HCT116 (cell line): ENCODE measurements around the gene XYLT2. TPM values are rescaled to one million over a fixed set of nuclear protein-coding genes. Genes with fewer than 3 reads are reported as not detected.

Experiments
- ATAC-seq: fragments of 200-7000 bp; cut with Tn5 transposase; 2 replicates; pipeline ENCODE4 v1.9.1; 2020; ENCODE audit warnings: mild to moderate bottlenecking, moderate library complexity
- BruUV-seq: library from RNA; stranded (reverse); fragments of 400-500 nt; replicated peaks from 2 replicates; lab custom pipeline; 2021; lab: Mats Ljungman, UMichigan
- CTCF ChIA-PET: fragments of 300-600 bp; sonication (Branson Sonifier 250); formaldehyde crosslinking; loops from one replicate; lab custom pipeline; 2021; ENCODE audit warnings: antibody characterized with exemption; lab: Charles Lee
- POLR2A ChIA-PET: fragments of 300-600, 350-600 bp; sonication (Branson Sonifier 250); formaldehyde crosslinking; loops from one replicate; lab custom pipeline; 2021; ENCODE audit warnings: antibody characterized with exemption; lab: Charles Lee
- RAD21 ChIA-PET, 2 experiments: fragments of 300-600 bp; sonication (Branson Sonifier 250); formaldehyde crosslinking; loops; one replicate each; lab custom pipeline; 2023; ENCODE audit warnings: low total read pairs in 2 of 2; ENCODE audit not compliant: uncharacterized antibody in 2 of 2, unreplicated experiment in 2 of 2, low non-redundant PET in 1 of 2; lab: Charles Lee
- DNase-seq: peaks from one replicate; pipeline ENCODE4 v3.0.0-alpha.2; 2010; ENCODE audit warnings: low read depth, low spot score
- H2AFZ ChIP-seq: fragments of 200-600 bp; shearing (Covaris generic), sonication (generic); 2 replicates; pipeline ENCODE4 v1.6.1; 2017; ENCODE audit warnings: low read depth, mixed run types, mixed read lengths, antibody characterized with exemption, low read length; ENCODE audit not compliant: poor library complexity, severe bottlenecking
- H3K27ac ChIP-seq: 2 replicates; pipeline ENCODE4 v1.5.1; 2012; ENCODE audit warnings: low read depth, low read length
- H3K27me3 ChIP-seq: fragments of 200-600 bp; sonication (generic); 2 replicates; pipeline ENCODE4 v1.6.1; 2016; ENCODE audit warnings: mixed run types, low read length, mixed read lengths; ENCODE audit not compliant: insufficient read depth
- H3K36me3 ChIP-seq, 2 experiments: fragments of 200-500 bp in 1 of 2; fragments of 200-600 bp in 1 of 2; sonication (Bioruptor generic) in 1 of 2; sonication (generic) in 1 of 2; 2 replicates each; pipeline versions ENCODE4 v1.5.1 to v1.6.1; 2014 to 2016; ENCODE audit warnings: low read length in 2 of 2, inconsistent platforms in 1 of 2, mixed read lengths in 1 of 2, mixed run types in 1 of 2; ENCODE audit not compliant: insufficient read depth in 2 of 2, control insufficient read depth in 1 of 2
- H3K4me1 ChIP-seq, 2 experiments: fragments of 200-600 bp in 1 of 2; sonication (generic) in 1 of 2; 2 replicates each; pipeline versions ENCODE4 v1.5.1 to v1.6.1; 2012 to 2017; ENCODE audit warnings: low read length in 2 of 2, inconsistent platforms in 1 of 2, mild to moderate bottlenecking in 1 of 2, mixed read lengths in 1 of 2, mixed run types in 1 of 2, moderate library complexity in 1 of 2; ENCODE audit not compliant: insufficient read depth in 2 of 2, control insufficient read depth in 1 of 2
- H3K4me2 ChIP-seq: fragments of 200-600 bp; sonication (generic); 2 replicates; pipeline ENCODE4 v1.6.1; 2017; ENCODE audit warnings: mixed run types, low read length, mixed read lengths
- H3K4me3 ChIP-seq, 2 experiments: fragments of 200-600 bp in 1 of 2; sonication (generic) in 1 of 2; replicated peaks in 1 of 2; 2 replicates each; pipeline ENCODE4 v1.5.1; 2011 to 2016; ENCODE audit warnings: low read length in 2 of 2, control low read depth in 1 of 2, low read depth in 1 of 2, mild to moderate bottlenecking in 1 of 2, mixed read lengths in 1 of 2, mixed run types in 1 of 2
- H3K79me2 ChIP-seq: fragments of 200-600 bp; sonication (generic); 2 replicates; pipeline ENCODE4 v1.6.1; 2017; ENCODE audit warnings: mild to moderate bottlenecking, mixed run types, low read length, moderate library complexity, mixed read lengths; ENCODE audit not compliant: insufficient read depth
- H3K9ac ChIP-seq: fragments of 200-600 bp; sonication (generic); 2 replicates; pipeline ENCODE4 v1.6.1; 2016; ENCODE audit warnings: low read length, mixed read lengths
- H3K9me2 ChIP-seq: fragments of 200-600 bp; sonication (generic), shearing (Covaris generic); 2 replicates; pipeline ENCODE4 v1.6.1; 2017; ENCODE audit warnings: mixed run types, mild to moderate bottlenecking, moderate library complexity; ENCODE audit not compliant: insufficient read depth
- H3K9me3 ChIP-seq, 2 experiments: fragments of 200-500 bp in 1 of 2; fragments of 200-600 bp in 1 of 2; sonication (Bioruptor generic) in 1 of 2; sonication (generic) in 1 of 2; 2 replicates each; pipeline ENCODE4 v1.6.1; 2014 to 2017; ENCODE audit warnings: low read length in 2 of 2, mixed read lengths in 2 of 2, inconsistent platforms in 1 of 2, low read depth in 1 of 2, mild to moderate bottlenecking in 1 of 2, mixed run types in 1 of 2, moderate library complexity in 1 of 2; ENCODE audit not compliant: control insufficient read depth in 1 of 2, insufficient read depth in 1 of 2
- H4K20me1 ChIP-seq: fragments of 200-600 bp; sonication (generic), shearing (Covaris generic); 2 replicates; pipeline ENCODE4 v1.6.1; 2017; ENCODE audit warnings: mixed run types, mild to moderate bottlenecking, moderate library complexity; ENCODE audit not compliant: insufficient read depth
- CBX3 ChIP-seq: IDR thresholded peaks from 2 replicates; pipeline ENCODE4 v1.6.1; 2012; ENCODE audit warnings: low read depth
- EZH2 ChIP-seq: fragments of 200-600 bp; sonication (generic); IDR thresholded peaks from 2 replicates; pipeline ENCODE4 v1.6.1; 2017; ENCODE audit warnings: antibody characterized with exemption, mixed run types
- JUND ChIP-seq: IDR thresholded peaks from 2 replicates; pipeline ENCODE4 v1.6.1; 2012
- POLR2A ChIP-seq: IDR thresholded peaks from 2 replicates; pipeline ENCODE4 v1.7.0; 2011; ENCODE audit warnings: borderline replicate concordance; ENCODE audit not compliant: insufficient read depth, insufficient read length; ENCODE audit errors: extremely low read depth
- TCF7L2 ChIP-seq: IDR thresholded peaks from 2 replicates; pipeline ENCODE4 v1.7.0; 2011; ENCODE audit warnings: borderline replicate concordance, inconsistent platforms; ENCODE audit not compliant: insufficient read depth, insufficient read length; ENCODE audit errors: extremely low read depth
- YY1 ChIP-seq: IDR thresholded peaks from 2 replicates; pipeline ENCODE4 v1.6.1; 2011; ENCODE audit warnings: low read length, low read depth, moderate library complexity, mild to moderate bottlenecking; ENCODE audit not compliant: insufficient replicate concordance; ENCODE audit errors: extremely low read depth
- ZFX ChIP-seq: fragments of 450-650 bp; IDR thresholded peaks from 2 replicates; pipeline ENCODE4 v1.6.1; 2017
- intact Hi-C: fragments of 100-400 bp; cut with micrococcal nuclease; formaldehyde crosslinking; loops from 2 replicates; pipeline ENCODE4 v1.10.0; 2022
- total RNA-seq: library from RNA; stranded (reverse); gene quantifications from one replicate; pipeline ENCODE4 v1.2.1, GENCODE V29; 2021; ENCODE audit not compliant: unreplicated experiment
- TF ChIP-seq, protein P1 (sequence below): IDR thresholded peaks from 2 replicates; pipeline ENCODE4 v1.6.1; 2012

Gene XYLT2
- total RNA-seq, 1 experiment from 2014 or later = 37.5 TPM

DNA sequence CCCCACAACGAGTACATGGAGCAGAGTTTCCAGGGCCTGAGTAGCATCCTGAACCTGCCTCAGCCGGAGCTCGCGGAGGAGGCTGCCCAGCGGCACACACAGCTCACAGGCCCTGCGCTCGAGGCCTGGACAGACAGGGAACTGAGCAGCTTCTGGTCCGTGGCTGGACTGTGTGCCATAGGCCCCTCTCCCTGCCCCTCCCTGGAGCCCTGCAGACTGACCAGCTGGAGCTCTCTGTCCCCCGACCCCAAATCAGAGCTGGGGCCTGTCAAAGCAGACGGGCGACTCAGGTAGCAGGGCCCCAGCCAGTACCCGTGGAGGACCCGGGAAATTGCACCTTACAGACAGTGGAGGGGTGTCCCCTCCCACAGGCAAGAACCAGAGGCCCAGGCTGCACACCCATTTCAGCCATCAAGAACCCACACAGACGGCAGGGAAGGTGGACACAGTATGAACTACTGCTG is 14.1 kb downstream of the XYLT2 start:
- Histone ChIP-seq H3K9me3 (no peaks in the 10 kb centered on the region), H3K36me3 (peaks cover 43 to 45% of the 10 kb centered on the region in 2 experiments; a peak in 3 of 4 replicates), H3K27ac (no peak overlapping the region), H3K4me3 (no peak overlapping the region), H3K4me1 (peaks cover 3 to 8% of the 10 kb centered on the region in 2 experiments; a peak in 2 of 4 replicates), H3K27me3 (no peaks in the 10 kb centered on the region), H3K9ac (no peak overlapping the region), H4K20me1 (no peaks in the 10 kb centered on the region), H3K4me2 (no peak overlapping the region), H3K79me2 (no peaks in the 10 kb centered on the region), H2AFZ (no peak overlapping the region), H3K9me2 (no peaks in the 10 kb centered on the region)
- ChIA-PET CTCF (no interaction called here), RAD21 (no interaction called here), POLR2A (no interaction called here)
- intact Hi-C loops = no loop called here
- TF ChIP-seq CBX3 (no peak), POLR2A (no peak), YY1 (no peak)
- TF ChIP-seq, protein P1, sequence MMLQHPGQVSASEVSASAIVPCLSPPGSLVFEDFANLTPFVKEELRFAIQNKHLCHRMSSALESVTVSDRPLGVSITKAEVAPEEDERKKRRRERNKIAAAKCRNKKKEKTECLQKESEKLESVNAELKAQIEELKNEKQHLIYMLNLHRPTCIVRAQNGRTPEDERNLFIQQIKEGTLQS = no peak
- DNase-seq (no peak), ATAC-seq (no peak)
- no TSS peak for BruUV-seq

DNA sequence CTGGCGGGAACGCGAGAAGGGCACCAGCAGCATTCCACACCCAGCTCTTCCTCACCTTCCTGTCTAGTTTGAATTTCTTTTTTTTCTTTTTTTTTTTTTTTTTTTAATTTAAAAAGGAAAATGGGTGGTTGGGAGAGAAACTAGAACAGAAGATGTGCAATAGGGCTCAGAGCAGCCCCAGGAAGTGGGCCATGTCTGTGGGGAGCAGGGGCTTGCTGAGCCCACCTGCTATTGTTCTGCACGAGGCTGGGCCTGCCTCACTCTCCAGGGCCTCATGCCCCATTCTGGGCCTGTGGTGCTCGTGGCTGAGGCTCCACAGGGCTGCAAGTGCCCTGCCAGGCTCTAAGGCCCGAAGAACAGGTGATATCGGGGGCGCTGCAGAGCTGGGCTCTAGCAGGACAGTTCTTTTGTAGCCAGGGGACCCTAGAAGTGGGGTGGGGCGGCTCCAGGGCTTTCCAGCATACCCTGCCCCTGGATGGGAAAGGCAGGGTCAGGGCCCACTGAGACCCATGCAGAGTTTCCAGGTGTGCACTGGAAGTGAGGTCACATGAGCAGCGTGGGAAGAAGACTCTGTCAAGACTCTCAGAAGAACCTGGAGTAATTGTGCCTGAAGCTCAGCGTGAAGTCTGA is 14.7 kb downstream of the XYLT2 start:
- intact Hi-C loops = no loop called here
- DNase-seq = no peak
- Histone ChIP-seq H3K4me3 (no peak overlapping the region), H4K20me1 (no peaks in the 10 kb centered on the region), H3K9me3 (no peaks in the 10 kb centered on the region), H3K79me2 (no peaks in the 10 kb centered on the region), H2AFZ (no peak overlapping the region), H3K4me1 (peaks cover 3 to 8% of the 10 kb centered on the region in 2 experiments; a peak in 2 of 4 replicates), H3K27ac (no peak overlapping the region), H3K36me3 (peaks cover 39 to 42% of the 10 kb centered on the region in 2 experiments; a peak in 3 of 4 replicates), H3K9ac (no peak overlapping the region), H3K4me2 (no peak overlapping the region), H3K9me2 (no peaks in the 10 kb centered on the region), H3K27me3 (no peaks in the 10 kb centered on the region)
- ChIA-PET CTCF (interaction anchor here (3.6 kb wide), 1 partner anchor 119 kb away, joined by 33 read pairs; the partner anchor contains the start of gene RSAD1), POLR2A (interaction anchor here (2.7 kb wide), 1 partner anchor 118 kb away, joined by 12 read pairs; the partner anchor contains the start of gene RSAD1), RAD21 (no interaction called here)
- TSS peak; percentile 27 for BruUV-seq
- no peak for ATAC-seq
- TF ChIP-seq ZFX = no peak; the same call in 1 of the 2 replicates
- TF ChIP-seq EZH2 = no peak
- no peak for TF ChIP-seq TCF7L2
- TF ChIP-seq, protein P1 = no peak
- no peak for TF ChIP-seq POLR2A
- TF ChIP-seq JUND = no peak
